Melanocyte of skin (primary cell): Measurements from ENCODE around the gene ZDBF2. TPM values are rescaled to one million over a fixed set of nuclear protein-coding genes. Genes with fewer than 3 reads are reported as not detected.

Experiments used
- small RNA-seq, 2 donors: library from RNA; depleted of rRNA; stranded (forward); fragments of <200 nt; gene quantifications; one replicate each; pipeline ENCODE3, GENCODE V24; 2012
- total RNA-seq, 2 donors: library from RNA; depleted of rRNA; stranded (reverse); fragments of >200 nt; gene quantifications; 2 replicates each; pipeline ENCODE4 v1.2.3, GENCODE V29; 2012

ZDBF2 gene
- total RNA-seq, result 1 to 10 TPM; 3.0 to 5.2 TPM

GRCh38 chr2:206274434-206275311, at the start of gene ZDBF2:
ZDBF2 (plus strand) TSS chr2:206274663; CDS start chr2:206281850, 7,187 bp downstream.

Small RNA genes within 50 kb of the gene (small RNA-seq; reads per million reads assigned to genes)
- gene HMGN1P6 (0 reads per million in 2 donors), gene RN7SKP260 (0 reads per million in 2 donors)

Other genes starting within 250 kb of the ZDBF2 start
- gene INO80D, start 188.5 kb upstream of the ZDBF2 start, total RNA-seq, result 10 to 100 TPM; 10.3 to 11.7 TPM
- gene NDUFS1, start 115.2 kb upstream of the ZDBF2 start, total RNA-seq, result 100 to 1,000 TPM; 123 to 136 TPM
- gene EEF1B2, start 114.8 kb upstream of the ZDBF2 start, total RNA-seq, result 100 to 1,000 TPM; 205 to 304 TPM
- 1 to 10 TPM; 5.5 to 6.3 TPM for gene ADAM23, start 168.9 kb downstream of the ZDBF2 start, total RNA-seq